ENCODE measurements around the gene ADH1A.
"Not testable (repeated sequence)": the region's sequence is repeated elsewhere in the genome, so short reads cannot be mapped to it uniquely, and the experiment has no call there.

Gene ADH1A

DNA sequence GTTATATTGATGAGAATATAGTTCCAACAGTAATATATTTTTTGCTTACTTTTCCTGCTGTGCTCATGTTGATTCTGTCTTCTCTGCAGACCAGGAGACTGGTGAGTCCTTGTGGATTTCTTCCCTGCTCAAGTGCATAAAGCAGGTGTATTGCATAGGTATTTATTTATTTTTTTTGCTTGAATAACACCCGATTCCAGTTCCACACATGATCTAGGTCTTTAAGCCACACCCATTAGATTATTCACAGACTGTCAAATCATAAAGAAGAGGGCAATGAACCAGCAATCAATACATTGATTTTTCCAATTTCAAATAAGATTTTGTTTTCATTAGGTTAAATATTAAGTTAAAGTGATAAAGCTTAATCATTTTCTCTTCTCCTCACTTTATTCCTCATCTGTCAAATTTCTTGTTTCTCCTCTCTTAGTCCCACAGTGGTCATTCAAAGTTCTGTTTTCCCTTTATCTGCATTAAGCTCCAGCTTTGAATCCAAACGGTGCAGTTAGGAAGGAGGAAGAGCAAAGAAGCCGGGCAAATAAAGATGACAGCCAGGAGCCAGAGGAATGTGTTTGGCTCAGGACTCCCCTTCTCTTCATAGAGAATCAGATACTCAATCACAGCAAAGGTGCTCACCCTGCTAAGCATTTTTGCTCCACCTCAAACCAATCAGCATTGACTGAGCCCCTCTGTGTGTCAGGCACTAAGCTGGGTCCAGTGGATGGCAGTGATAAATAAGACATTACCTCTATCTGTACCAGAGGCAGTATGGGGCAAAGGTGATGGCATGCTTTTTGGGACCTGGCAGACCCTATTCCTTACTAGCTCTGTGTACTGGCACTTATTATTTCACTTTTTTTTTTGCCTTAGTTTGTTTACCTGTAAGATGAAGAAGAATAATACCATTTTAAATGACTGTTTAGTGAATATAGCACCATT is at the start of gene ADH1A:
Gene ADH1A, minus strand, starts transcription at position 138 of the 939 bp plus-strand sequence. Its CDS starts 71 bp downstream, at position 67.
- DNase-seq: no peak

DNA sequence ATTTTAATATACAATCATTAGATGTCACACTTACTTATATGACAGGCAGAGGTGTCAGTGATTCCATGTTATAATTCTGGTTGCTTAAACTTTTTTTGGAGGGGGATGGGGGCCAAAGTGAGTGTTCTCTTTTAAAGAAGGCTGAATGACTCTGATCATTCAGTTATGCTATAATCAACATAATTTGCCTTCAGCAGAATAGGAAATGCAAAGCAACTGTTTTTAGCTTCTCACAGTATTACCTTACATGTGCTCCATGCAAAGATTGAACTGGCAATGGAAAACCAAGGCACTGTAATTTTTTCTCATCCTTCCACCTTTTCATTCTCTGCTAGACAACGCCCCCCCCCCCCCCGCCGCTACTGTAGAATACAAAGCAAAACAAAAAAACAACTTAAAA is 48.4 kb upstream of the ADH1A start:
- DNase-seq: no peak

DNA sequence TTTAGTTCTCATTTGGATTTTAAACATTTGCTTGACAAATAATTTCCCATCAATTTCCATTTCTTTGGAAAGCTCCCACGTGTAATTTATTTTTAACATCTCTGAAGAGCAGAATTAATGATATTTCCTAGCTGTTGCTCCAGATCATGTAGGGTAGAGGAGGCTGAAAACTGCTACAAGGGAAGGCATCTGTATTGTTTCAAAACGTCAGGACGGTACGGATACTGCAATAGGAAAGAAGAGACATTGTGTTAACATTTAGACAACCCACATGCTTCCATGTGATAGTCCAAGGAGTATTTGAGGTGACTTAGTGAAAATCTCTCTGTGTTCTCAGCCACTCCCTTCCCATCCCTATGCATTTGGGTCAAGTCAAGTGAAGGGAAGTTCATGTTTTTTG is 45.8 kb upstream of the ADH1A start:
- no peak for DNase-seq

DNA sequence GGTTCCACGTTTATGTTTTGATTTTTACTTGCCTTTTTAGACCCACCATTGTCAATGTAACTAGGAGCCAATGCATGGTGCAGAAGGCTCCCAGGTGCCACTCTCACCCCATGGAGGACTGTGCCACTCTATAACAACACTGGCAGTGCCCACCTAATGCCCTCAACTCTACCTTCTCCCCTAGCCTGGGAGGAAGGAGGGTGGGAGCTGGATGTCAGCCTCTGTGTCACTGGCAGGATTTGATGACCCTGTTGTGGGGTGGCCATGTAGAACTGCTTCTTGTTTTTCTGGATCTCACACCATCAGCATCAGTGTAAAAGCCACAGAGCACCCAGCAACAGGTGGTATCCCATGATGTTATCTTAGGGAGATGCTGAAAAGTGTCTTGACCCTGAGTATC is 44.1 kb upstream of the ADH1A start:
- DNase-seq: no peak

DNA sequence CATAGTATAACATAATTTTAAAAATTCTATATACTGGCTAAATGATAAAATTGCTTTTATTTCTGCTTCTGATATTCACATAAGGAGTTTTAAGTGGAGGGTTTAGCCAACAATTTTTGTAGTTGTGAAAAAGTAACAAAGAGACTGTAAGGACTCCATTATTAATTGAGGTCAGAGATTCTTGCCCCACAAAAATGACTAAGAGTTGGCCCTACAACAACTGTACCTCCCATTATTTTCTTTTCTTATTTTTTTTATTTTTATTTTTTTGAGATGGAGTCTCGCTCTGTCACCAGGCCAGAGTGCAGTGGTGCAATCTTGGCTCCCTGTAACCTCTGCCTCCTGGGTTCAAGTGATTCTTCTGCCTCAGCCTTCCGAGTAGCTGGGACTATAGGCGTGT is 39.9 kb upstream of the ADH1A start:
- DNase-seq: no peak

DNA sequence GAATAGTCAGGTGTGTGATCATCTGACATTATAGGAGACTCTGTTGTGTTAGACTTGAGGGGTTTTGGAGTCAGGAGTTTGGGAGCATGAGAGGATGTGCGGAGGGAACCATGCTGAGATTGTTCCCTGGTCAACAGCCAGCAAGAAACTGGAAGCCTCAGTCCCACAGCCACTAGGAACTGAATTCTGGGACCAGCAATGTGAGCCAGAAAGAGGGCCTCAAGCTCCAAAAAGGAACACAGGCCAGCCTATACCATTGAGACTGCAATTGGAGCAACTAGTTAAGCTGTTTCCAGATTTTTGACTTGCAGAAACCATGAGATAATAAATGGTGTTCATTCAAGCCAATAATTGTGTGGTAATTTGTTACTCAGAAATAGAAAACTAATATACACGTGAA is 39.1 kb upstream of the ADH1A start:
- no peak for DNase-seq

DNA sequence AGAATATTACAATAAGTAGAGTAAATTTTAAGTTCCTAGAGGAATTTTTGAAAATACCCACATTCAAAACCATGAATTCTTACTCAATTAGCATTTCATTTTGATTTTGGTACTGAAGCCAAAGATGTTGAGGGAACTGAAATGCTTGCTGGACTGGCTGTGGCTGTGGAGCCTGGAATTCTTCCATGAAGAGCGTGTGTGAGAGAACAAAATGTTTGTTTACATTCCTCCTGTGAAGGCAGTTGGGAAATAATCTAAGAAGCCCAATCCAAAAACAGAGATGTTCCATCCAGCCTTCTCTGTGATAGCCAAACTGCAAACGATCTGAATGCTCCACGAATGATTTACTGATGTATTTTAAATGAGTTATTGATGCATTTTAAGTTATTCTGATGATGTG is 34.2 kb upstream of the ADH1A start:
- DNase-seq: no peak

DNA sequence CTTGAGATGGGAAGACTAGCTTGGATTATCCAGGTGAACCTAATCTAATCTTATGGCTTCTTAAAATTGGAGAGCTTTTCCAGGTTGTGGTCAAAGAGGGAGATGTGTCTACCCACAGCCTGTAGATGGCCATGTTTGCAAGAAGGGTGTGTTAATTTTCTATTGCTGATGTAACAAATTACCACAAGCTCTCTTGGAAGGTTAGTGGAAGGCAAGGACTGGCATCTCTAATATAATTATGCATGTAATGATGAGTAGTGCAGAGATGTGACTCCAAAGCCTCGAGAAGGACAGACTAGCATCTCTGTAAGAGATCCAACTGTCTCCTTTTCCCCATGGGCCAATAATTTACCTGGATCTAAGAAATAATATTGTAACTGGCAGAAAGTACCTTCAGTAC is 33.6 kb upstream of the ADH1A start:
- DNase-seq: no peak

DNA sequence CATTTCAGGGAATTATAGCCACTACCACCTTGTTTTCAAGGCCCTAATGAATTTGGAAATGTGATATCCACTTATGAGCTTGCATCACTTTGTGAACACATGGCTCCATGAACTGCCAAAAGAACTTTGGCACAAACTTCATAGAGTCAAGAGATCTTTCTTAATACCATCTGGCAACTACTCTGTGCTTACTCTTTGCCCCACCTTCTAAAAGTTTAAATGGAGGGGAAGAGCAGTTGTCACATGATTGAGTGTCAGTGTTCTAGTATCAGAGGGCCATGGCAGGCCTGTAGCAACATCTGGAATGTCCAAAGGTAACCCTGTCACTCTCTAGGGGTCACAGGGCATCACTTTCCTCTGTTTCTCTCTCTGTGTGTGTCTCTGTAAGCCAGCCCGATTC is 33.0 kb upstream of the ADH1A start:
- DNase-seq: no peak

DNA sequence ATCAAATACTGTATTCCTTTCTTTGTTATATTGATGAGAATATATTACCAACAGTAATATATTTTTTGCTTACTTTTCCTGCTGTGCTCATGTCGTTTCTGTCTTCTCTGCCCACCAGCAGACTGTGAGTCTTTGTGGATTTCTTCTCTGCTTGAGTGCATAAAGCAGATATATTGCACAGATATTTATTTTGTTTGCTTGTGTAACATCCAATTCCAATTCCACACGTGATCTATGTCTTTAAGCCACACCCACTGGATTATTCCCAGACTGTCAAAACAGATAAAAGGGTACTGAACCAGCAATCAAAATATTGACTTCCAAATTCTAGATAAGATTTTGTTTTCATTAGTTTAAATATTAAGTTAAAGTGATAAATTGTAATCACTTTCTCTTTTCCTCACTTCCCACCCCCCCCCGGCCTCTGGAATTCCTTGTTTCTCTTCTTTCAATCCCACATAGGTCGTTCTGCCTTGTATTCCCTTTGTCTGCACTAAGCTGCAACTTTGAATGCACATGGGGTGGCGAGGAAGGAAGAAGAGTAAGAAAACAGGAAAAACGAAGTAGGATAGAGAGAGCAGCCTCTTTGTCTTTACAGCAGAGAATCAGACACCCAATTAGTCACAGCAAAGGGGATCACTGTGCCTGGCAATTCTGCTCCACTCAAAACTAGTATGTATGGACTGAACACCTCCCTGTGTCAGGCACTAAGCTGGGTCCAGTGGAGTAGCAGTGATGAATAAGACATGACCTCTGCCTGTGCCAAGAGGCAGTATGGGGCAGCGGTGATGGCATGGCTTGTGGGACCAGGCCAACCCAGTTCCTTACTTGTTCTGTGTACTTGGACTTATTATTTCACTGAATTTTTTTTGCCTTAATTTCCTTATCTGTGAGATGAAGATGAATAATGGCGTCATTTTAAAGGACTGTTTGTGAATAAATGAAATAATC is 30.7 kb upstream of the ADH1A start, which contains the start of gene ADH1B:
Gene ADH1B, minus strand, starts transcription at position 161 of the 951 bp plus-strand sequence. Its CDS starts 70 bp downstream, at position 91.
- no peak for DNase-seq

DNA sequence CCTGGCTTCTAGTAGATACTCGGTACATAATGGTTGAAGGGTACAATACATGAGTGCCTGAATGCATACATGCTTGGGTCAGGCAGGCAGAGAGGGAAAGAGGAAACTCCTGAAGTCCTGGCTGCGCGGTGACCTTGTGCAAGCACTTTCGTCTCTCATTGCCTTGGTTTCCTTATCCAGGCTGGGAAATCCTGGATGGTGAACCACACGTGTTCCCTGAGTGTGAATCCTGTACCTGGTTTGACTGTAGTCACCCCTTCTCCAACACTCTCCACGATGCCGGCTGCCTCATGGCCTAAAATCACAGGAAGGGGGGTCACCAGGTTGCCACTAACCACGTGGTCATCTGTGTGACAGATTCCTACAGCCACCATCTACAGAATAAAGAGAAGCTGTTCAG is 27.0 kb upstream of the ADH1A start:
- DNase-seq: not testable (repeated sequence)

DNA sequence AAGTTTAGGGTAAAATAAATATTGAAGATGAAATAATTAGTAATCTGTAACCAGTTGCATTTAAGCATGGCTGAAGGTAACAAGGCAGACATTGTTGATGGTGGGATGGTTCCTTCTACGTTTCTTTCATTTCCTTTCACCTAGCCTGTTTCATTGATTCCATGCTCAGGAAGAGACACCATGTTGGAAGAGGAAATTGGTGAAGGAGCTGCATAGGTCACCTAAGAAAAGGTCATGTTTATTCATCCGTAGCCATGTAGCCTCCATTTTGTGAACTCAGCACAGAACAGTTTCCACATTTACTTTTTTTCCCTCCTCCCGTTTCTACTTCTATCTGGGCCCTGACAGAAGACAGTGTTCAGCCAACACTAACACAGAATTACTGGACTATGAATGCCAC is 26.6 kb upstream of the ADH1A start:
- no peak for DNase-seq

DNA sequence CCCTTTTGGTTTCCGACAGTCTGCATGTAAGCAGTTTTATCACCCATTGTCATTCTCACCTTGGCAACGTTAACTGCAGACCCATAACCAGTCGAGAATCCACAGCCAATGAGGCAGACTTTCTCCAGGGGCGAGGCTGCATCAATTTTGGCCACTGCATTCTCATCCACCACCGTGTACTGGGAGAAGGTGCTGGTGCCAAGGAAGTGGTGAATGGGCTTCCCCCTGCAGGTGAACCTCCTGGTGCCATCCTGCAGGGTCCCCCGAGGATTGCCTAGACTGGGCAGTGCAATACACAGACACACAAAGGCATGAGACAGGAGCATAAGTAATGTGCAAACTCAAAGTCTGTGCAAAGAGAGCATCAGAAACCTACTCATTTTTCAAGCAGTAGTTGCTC is 25.1 kb upstream of the ADH1A start:
- DNase-seq: no peak

DNA sequence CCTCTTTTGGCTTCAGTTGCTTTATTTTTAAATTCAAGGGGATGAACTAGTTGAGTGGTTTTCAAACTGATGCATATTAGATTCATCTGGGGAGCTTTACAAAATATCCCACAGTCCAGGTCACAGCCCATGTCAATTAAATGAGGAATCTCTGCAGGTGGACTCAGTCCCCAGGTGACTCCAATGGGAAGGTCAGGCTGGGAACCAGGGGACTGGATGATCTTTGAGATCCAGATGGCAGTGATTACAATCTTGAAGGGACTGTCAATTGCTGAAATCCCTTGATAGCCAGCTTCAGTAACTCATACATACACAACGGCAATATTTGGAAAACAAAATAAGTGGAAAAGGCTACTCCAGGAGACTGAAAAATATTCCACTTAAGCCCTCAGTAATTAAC is 23.4 kb upstream of the ADH1A start:
- DNase-seq: no peak

DNA sequence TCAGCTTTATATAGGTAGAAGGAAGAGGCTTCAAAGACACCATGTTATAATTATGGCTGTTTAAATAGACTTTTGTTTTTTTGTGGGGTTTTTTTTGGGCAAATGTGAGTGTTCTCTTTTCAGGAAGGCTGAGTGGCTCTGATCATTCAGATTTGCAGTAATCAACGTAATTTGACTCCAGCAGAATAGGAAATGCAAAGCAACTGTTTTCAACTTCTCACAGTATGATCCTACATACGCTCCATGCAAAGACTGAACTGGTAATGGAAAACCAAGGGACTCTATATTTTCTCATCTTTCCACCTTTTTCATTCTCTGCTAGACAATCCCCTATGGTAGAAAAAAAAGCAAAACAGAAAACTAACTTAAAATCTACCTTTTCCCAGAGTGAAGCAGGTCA is 19.6 kb upstream of the ADH1A start:
- no peak for DNase-seq

DNA sequence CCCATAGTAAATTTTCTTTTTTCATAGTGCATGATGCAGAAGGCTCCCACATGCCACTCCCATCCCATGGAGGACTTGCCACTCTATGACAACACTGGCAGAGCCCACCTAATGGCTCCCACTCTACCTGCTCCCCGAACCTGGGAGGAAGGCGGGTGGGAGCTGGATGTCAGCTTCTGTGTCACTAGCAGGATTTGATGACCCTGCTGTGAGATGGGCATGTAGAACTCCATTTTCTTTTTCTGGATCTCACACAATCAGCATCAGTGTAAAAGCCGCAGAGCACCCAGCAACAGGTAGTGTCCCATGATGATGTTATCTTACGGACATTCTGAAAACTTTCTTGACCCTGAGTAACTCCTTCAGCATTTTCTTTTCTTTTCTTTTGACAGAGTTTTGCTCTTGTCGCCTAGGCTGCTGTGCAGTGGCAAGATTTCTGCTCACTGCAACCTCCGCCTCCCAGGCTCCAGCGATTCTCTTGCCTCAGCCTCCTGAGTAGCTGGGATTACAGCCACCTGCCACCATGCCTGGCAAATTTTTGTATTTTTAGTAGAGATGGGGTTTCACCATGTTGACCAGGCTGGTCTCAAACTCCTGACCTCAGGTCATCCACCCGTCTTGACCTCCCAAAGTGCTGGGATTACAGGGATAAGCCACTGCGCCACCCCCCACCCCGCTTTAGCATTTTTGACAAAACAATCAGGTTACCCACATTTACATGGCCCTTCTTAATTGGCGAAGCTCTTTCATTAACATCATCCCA is 15.0 kb upstream of the ADH1A start:
- DNase-seq: no peak

DNA sequence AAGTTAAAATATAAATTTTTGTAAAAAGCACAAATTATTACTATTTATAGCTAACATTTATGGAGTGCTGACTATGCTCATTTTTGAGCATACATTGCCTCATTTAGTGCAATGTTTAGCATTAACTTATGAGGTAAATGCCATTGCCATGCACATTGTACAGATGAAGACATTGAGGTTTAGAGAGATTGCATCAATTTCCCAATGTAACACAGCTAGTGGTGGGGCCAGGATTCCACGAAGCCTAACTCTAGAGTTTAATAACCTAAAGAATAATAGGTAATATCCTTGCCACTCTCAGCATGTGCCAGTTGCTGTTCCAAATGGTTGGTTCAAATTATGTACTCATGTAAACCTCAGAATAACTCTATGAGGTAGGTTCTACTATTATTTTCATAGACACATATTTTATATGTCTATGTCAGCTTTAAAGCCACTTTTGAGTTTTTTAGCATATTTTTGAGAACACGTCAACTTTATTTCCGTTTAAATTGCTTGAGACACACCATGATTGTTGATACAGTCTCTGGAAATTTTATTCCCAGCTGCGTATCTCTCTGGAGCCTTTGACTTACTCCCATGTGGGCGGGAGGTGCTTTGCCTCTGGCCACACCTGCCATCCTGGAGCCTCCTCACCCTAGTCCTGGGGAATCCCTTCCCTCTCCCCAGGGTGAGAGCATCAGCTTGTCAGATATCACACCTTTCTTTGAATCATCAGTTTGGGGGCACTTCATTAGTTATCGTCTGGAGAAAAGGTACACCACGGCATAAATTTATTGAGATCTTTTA is 10.8 kb upstream of the ADH1A start:
- no peak for DNase-seq

DNA sequence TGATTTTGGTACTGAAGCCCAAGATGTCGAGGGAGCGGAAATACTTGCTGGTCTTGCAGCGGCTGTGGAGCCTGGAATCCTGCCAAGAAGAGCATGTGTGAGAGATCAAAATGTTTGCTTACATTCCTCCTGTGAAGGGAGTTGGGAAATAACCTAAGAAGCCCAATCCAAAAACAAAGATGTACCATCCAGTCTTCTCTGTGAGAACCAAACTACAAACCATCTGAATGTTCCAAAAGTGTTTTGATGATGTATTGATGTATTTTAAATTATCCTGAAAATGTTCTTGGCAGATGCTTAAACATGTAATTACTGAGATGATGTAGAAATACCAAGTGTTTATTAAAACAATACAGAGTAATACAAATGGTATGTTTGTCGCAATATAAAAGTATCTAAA is 10.1 kb upstream of the ADH1A start:
- DNase-seq: no peak

DNA sequence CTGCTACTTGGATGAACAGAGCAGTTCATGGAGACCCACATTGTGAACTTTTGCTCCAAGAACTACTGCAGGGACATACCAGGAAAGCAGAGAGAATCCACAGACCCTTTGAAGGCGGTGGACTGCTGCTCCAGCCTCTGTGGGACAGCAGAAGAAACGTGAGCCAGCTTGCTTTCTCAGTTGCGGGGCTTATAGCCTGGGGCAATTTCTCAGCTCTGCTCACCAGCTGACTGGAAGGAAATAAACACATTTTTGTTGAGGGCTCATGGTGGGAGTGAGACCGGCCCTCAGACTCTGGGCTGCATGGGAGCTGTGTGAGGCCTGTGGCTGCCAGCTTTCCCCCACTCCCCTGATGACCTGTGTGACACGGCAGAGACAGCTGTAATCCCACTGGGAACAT is 2.6 kb upstream of the ADH1A start:
- no peak for DNase-seq

DNA sequence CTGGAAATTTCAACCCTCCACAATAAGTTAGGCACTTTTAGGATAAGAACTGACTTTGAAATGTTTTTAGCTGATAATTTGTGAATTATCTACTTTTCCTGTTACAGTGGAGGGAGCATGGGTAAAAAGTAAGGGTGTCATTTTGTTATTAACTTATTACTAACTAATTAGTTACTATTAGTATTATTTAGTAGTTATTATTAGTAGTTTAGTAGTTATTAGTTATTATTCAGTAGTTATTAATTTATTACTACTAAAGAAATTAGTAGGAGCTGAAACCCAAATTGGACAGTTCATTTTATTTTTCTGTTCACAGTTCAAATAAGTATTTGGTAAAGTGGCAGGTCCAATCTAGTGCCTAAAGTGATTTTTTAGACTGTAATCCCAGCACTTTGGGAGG is 5.4 kb downstream of the ADH1A start:
- DNase-seq: no peak

DNA sequence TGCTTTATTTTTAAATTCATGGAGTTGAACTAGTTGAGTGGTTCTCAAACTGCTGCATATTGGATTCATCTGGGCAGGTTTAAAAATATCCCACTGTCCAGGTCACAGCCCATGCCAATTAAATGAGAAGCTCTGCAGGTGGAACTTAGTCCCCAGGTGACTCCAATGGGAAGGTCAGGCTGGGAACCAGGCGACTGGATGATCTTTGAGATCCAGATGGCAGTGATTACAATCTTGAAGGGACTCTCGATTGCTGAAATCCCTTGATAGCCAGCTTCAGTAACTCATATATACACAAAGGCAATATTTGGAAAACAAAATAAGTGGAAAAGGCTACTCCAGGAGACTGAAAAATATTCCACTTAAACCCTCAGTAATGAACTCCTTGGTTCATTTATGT is 8.1 kb downstream of the ADH1A start:
- no peak for DNase-seq

DNA sequence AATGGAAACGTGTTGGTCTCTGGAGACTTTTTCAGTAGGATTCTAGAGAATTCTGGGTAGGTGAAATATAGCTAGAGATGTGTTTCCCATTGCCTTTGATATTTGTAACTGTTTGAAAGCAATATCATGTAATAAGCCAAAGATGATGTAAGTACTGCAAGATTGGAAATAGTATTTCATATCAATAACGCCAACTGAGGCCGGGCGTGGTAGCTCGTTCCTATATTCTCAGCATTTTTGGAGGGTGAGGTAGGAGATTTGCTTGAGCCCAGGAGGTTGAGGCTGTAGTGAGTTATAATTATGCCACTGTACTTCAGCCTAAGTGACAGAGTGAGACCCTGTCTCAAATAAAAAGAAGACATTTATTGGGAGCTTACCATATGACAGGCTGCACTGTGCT is 9.5 kb downstream of the ADH1A start:
- no peak for DNase-seq

Measured in NCI-H2227 treated with DMSO at 0.1 percent for 48 hours (cell line).